Measurements from ENCODE around the gene APCDD1L. TPM values are rescaled to one million over a fixed set of nuclear protein-coding genes. Genes with fewer than 3 reads are reported as not detected.
"Not testable (repeated sequence)": the region's sequence is repeated elsewhere in the genome, so short reads cannot be mapped to it uniquely, and the experiment has no call there.

APCDD1L gene
- total RNA-seq, 1 experiment from 2014 or later, result not detected

DNA sequence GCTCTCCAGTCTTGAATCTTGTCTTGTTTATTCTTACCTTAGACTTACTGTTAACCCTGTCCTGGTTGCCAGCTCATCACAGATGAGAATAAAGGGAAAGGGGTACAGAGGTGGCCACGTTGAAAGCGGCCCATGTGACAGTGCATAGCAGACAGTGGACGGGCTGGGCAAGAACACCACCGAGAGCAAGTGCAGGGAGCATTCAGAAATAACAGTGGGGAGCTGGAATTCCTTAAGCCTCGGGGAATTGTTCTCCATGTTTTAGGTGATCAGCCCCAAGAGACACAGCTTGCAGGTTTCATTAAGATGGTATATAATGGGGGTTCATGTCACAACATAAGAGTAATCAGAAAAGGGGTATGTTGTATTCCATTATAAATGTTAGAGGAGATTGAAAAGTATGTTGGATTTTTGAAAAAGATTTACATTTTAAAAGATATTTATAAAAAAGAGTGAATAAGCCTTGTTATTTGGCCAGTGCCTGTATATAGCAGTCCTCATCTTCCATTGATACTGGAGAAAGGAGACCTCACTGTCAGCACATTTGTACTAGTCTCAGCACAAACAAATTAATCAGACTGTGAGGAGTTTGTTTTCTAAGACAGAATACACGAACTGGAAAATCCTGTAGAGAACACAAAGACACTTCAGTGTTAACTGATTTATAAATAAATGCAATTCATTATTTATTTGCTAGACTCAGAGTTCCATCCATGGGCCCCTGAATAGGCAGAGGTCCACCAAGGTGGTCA is 90.8 kb downstream of the APCDD1L start:
- H3K4me3 ChIP-seq (ENCODE audit: low read length), result no peak overlapping the region
- no peak overlapping the region for H3K9ac ChIP-seq (ENCODE audit: low read length)
- no peak for DNase-seq
- peaks cover 35% of the 10 kb centered on the region; the same call in 1 of the 2 replicates for H3K36me3 ChIP-seq (ENCODE audit: insufficient read depth, low read length)
- H3K27ac ChIP-seq (ENCODE audit: low read length), result no peak overlapping the region
- H2AFZ ChIP-seq (ENCODE audit: low read length), result no peak overlapping the region
- H4K20me1 ChIP-seq (ENCODE audit: insufficient read depth, low read depth, low read length), result no peaks in the 10 kb centered on the region
- H3K4me1 ChIP-seq (ENCODE audit: low read length), result 0 out of 2 replicates have a peak, but pooled peaks cover 2% of the 10 kb centered on the region
- peaks cover 94% of the 10 kb centered on the region for H3K79me2 ChIP-seq (ENCODE audit: low read length)
- no peaks in the 10 kb centered on the region for H3K27me3 ChIP-seq (ENCODE audit: low read length)
- no peaks in the 10 kb centered on the region for H3K9me3 ChIP-seq (ENCODE audit: low read length)
- H3K4me2 ChIP-seq (ENCODE audit: low read depth, low read length, poor library complexity, severe bottlenecking), result no peak overlapping the region
- H3K9me2 ChIP-seq (replicated peaks; ENCODE audit: insufficient read depth, low read length), result no peaks in the 10 kb centered on the region

- Histone ChIP-seq H3K4me2 (ENCODE audit: low read depth, low read length, poor library complexity, severe bottlenecking) (no peak overlapping the region), H3K9me2 (replicated peaks; ENCODE audit: insufficient read depth, low read length) (no peaks in the 10 kb centered on the region), H3K27me3 (ENCODE audit: low read length) (no peaks in the 10 kb centered on the region), H4K20me1 (ENCODE audit: insufficient read depth, low read depth, low read length) (no peaks in the 10 kb centered on the region), H3K9me3 (ENCODE audit: low read length) (no peaks in the 10 kb centered on the region), H3K79me2 (ENCODE audit: low read length) (peaks cover 92% of the 10 kb centered on the region), H3K4me3 (ENCODE audit: low read length) (no peak overlapping the region), H3K9ac (ENCODE audit: low read length) (no peak overlapping the region), H3K36me3 (ENCODE audit: insufficient read depth, low read length) (peaks cover 41% of the 10 kb centered on the region), H2AFZ (ENCODE audit: low read length) (no peak overlapping the region), H3K4me1 (ENCODE audit: low read length) (0 out of 2 replicates have a peak, but pooled peaks cover 2% of the 10 kb centered on the region), H3K27ac (ENCODE audit: low read length) (no peak overlapping the region)
- no peak for DNase-seq
These were observed 93.7 kb downstream of the APCDD1L start for GRCh38 chr20:58421497-58421850.

DNA sequence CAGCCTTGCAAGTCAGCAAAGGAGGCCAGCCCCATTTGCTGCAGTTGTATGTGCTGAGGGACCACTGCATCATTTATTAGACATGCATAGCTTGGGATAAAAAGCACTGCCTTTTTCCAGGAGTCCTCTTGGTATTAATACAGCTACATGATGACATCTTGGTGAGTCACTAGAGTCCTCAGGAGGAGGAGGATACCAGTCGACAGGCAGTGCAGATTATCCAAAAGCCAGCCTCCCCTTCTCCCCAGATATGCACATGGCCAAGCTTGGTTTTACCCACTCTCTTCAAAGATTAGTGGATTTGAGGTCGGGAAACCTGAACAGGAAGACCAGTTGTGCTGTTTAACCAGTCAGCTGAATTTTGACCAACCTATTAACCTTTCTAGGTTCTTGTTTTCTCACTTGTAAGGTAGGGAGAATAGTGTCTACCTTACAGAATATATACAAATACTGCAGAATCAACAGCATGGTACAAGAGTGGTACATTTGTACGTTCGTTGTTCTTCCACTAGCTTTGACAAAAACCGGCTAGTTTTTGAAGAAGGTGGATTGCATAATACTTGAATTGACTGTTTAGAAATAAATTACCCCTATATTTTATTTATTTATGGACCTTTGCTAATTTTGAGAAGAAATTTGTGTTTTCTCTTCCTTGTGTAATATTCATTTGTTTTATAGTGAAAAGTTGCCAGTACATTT is 94.3 kb downstream of the APCDD1L start:
- DNase-seq, result no peak
- peaks cover 92% of the 10 kb centered on the region for H3K79me2 ChIP-seq (ENCODE audit: low read length)
- H4K20me1 ChIP-seq (ENCODE audit: insufficient read depth, low read depth, low read length), result no peaks in the 10 kb centered on the region
- H3K4me3 ChIP-seq (ENCODE audit: low read length), result no peak overlapping the region
- no peak overlapping the region for H3K4me2 ChIP-seq (ENCODE audit: low read depth, low read length, poor library complexity, severe bottlenecking)
- no peak overlapping the region for H3K9ac ChIP-seq (ENCODE audit: low read length)
- H3K27me3 ChIP-seq (ENCODE audit: low read length), result no peaks in the 10 kb centered on the region
- peaks cover 41% of the 10 kb centered on the region for H3K36me3 ChIP-seq (ENCODE audit: insufficient read depth, low read length)
- H3K27ac ChIP-seq (ENCODE audit: low read length), result no peak overlapping the region
- H2AFZ ChIP-seq (ENCODE audit: low read length), result no peak overlapping the region
- no peaks in the 10 kb centered on the region for H3K9me2 ChIP-seq (replicated peaks; ENCODE audit: insufficient read depth, low read length)
- H3K4me1 ChIP-seq (ENCODE audit: low read length), result peaks cover 6% of the 10 kb centered on the region
- no peaks in the 10 kb centered on the region for H3K9me3 ChIP-seq (ENCODE audit: low read length)

DNA sequence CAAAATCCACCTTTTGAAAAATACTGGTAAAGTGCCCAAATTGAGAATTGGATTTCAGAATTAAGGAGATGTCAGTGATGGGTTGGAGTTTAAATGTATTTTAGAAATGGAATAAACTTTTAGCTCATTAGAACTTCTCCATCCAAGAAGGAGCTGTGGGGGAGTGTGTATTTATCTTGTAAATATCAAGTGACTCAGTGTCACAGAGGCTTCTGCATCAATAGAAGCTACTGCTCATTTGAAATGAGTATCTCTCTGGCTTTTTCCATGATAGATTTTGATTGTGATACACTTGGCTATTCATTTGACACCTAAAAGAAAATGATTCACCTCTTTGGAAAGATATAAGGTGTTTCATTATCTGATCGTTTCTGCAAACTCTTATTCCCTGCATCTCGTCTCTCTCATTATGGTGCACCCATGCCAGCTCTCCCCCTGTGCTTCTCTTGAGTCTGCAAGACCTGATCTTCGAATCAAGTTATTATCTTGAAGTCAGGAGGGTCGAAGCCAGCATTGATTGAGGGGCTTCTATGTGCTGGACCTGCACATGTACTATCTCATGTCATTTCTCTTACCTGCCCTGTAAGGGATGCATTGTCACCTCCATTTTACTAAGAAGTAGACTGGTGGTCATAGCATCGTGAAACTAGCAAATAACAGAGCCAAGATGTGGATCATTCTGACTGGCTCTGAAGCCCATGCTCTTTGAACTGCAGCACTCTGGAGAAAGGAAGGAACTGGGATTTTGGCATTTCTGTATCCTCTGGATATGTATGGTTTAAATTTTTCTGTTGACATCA is 96.0 kb downstream of the APCDD1L start:
- no peaks in the 10 kb centered on the region for H3K9me2 ChIP-seq (replicated peaks; ENCODE audit: insufficient read depth, low read length)
- H3K27me3 ChIP-seq (ENCODE audit: low read length), result no peaks in the 10 kb centered on the region
- no peak overlapping the region for H3K4me2 ChIP-seq (ENCODE audit: low read depth, low read length, poor library complexity, severe bottlenecking)
- H2AFZ ChIP-seq (ENCODE audit: low read length), result no peak overlapping the region
- H3K4me3 ChIP-seq (ENCODE audit: low read length), result no peak overlapping the region
- H3K27ac ChIP-seq (ENCODE audit: low read length), result no peak overlapping the region
- DNase-seq, result no peak
- H3K9ac ChIP-seq (ENCODE audit: low read length), result no peak overlapping the region
- H4K20me1 ChIP-seq (ENCODE audit: insufficient read depth, low read depth, low read length), result no peaks in the 10 kb centered on the region
- peaks cover 29% of the 10 kb centered on the region for H3K36me3 ChIP-seq (ENCODE audit: insufficient read depth, low read length)
- peaks cover 17% of the 10 kb centered on the region for H3K4me1 ChIP-seq (ENCODE audit: low read length)
- no peaks in the 10 kb centered on the region for H3K9me3 ChIP-seq (ENCODE audit: low read length)
- peaks cover 88% of the 10 kb centered on the region for H3K79me2 ChIP-seq (ENCODE audit: low read length)

DNA sequence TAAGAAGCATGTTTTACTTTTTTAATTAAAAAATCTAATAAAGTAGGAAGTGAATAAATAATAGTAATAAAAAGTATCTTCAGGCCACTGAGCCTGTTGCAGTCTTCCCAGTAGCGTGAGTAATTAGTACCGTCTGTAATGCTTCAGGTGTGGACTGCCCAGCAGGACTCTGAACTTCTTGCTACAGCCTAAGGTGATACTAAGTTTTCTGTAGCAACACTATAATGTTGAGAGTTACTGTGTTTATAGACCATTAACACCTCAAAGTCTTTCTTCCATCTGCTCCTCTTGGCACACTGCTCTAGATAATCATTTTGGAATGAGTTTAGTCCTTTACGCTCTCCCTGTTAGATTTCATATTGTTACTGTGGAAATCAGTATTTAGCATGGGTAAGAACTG is 97.8 kb downstream of the APCDD1L start:
- Histone ChIP-seq H3K9ac (ENCODE audit: low read length) (no peak overlapping the region), H3K4me3 (ENCODE audit: low read length) (no peak overlapping the region), H4K20me1 (ENCODE audit: insufficient read depth, low read depth, low read length) (no peaks in the 10 kb centered on the region), H3K4me2 (ENCODE audit: low read depth, low read length, poor library complexity, severe bottlenecking) (no peak overlapping the region), H3K9me3 (ENCODE audit: low read length) (no peaks in the 10 kb centered on the region), H3K36me3 (ENCODE audit: insufficient read depth, low read length) (peaks cover 24% of the 10 kb centered on the region), H3K27ac (ENCODE audit: low read length) (no peak overlapping the region), H3K4me1 (ENCODE audit: low read length) (peaks cover 17% of the 10 kb centered on the region), H2AFZ (ENCODE audit: low read length) (no peak overlapping the region), H3K79me2 (ENCODE audit: low read length) (peaks cover 78% of the 10 kb centered on the region), H3K27me3 (ENCODE audit: low read length) (no peaks in the 10 kb centered on the region), H3K9me2 (replicated peaks; ENCODE audit: insufficient read depth, low read length) (no peaks in the 10 kb centered on the region)
- no peak for DNase-seq

DNA sequence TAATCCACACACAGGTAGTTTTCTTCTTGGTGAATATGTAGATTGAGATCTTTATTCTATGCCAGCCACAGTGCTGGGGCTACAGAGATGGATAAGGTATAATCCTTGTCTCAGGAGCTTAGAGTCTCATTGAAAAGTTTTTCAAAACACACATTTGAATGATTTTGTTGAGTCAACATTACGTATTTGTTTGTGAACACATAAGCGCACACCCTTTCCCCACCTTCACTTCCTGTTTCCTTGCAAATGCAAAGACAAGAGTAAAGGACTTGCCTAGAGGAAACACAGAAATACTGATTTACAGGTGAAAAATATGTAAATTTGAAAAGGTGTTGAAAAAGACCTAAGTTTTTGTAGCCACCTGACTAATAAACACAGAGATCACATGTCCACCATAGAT is 98.4 kb downstream of the APCDD1L start:
- no peak overlapping the region for H3K4me2 ChIP-seq (ENCODE audit: low read depth, low read length, poor library complexity, severe bottlenecking)
- peaks cover 18% of the 10 kb centered on the region for H3K36me3 ChIP-seq (ENCODE audit: insufficient read depth, low read length)
- no peaks in the 10 kb centered on the region for H3K9me2 ChIP-seq (replicated peaks; ENCODE audit: insufficient read depth, low read length)
- no peak overlapping the region for H3K27ac ChIP-seq (ENCODE audit: low read length)
- H3K9ac ChIP-seq (ENCODE audit: low read length), result no peak overlapping the region
- H3K9me3 ChIP-seq (ENCODE audit: low read length), result no peaks in the 10 kb centered on the region
- no peaks in the 10 kb centered on the region for H4K20me1 ChIP-seq (ENCODE audit: insufficient read depth, low read depth, low read length)
- H3K79me2 ChIP-seq (ENCODE audit: low read length), result peaks cover 78% of the 10 kb centered on the region
- H3K27me3 ChIP-seq (ENCODE audit: low read length), result no peaks in the 10 kb centered on the region
- no peak for DNase-seq
- no peak overlapping the region for H2AFZ ChIP-seq (ENCODE audit: low read length)
- H3K4me1 ChIP-seq (ENCODE audit: low read length), result peaks cover 15% of the 10 kb centered on the region
- H3K4me3 ChIP-seq (ENCODE audit: low read length), result no peak overlapping the region

- no peak overlapping the region for H2AFZ ChIP-seq (ENCODE audit: low read length)
- no peaks in the 10 kb centered on the region for H4K20me1 ChIP-seq (ENCODE audit: insufficient read depth, low read depth, low read length)
- H3K27me3 ChIP-seq (ENCODE audit: low read length), result no peaks in the 10 kb centered on the region
- peaks cover 17% of the 10 kb centered on the region for H3K36me3 ChIP-seq (ENCODE audit: insufficient read depth, low read length)
- no peak for DNase-seq
- H3K4me1 ChIP-seq (ENCODE audit: low read length), result peaks cover 15% of the 10 kb centered on the region
- H3K27ac ChIP-seq (ENCODE audit: low read length), result peak overlapping the region; percentile 79
- H3K9ac ChIP-seq (ENCODE audit: low read length), result 0 out of 2 replicates have a peak overlapping the region, but pooled peaks have one; percentile 8
- peak overlapping the region; percentile 42 for H3K4me2 ChIP-seq (ENCODE audit: low read depth, low read length, poor library complexity, severe bottlenecking)
- no peak overlapping the region for H3K4me3 ChIP-seq (ENCODE audit: low read length)
- H3K9me3 ChIP-seq (ENCODE audit: low read length), result no peaks in the 10 kb centered on the region
- no peaks in the 10 kb centered on the region for H3K9me2 ChIP-seq (replicated peaks; ENCODE audit: insufficient read depth, low read length)
- H3K79me2 ChIP-seq (ENCODE audit: low read length), result peaks cover 78% of the 10 kb centered on the region
These were observed 99.1 kb downstream of the APCDD1L start for GRCh38 chr20:58416057-58416456.

DNA sequence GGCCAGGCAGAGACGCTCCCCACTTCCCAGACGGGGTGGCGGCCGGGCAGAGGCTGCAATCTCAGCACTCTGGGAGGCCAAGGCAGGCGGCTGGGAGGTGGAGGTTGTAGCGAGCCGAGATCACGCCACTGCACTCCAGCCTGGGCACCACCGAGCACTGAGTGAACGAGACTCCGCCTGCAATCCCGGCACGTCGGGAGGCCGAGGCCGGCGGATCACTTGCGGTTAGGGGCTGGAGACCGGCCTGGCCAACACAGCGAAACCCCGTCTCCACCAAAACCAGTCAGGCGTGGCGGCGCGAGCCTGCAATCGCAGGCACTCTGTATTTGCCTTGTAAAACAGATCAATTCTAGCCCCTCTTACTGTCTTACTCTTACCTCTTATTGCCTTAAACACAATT is 100.4 kb downstream of the APCDD1L start:
- peaks cover 13% of the 10 kb centered on the region for H3K36me3 ChIP-seq (ENCODE audit: insufficient read depth, low read length)
- H2AFZ ChIP-seq (ENCODE audit: low read length), result not testable (repeated sequence)

More for the DNA sequence above, 100.4 kb downstream of the APCDD1L start:
- Histone ChIP-seq H3K4me2 (ENCODE audit: low read depth, low read length, poor library complexity, severe bottlenecking) (peak overlapping the region; percentile 42), H3K27ac (ENCODE audit: low read length) (peak overlapping the region; percentile 79), H3K4me1 (ENCODE audit: low read length) (peaks cover 15% of the 10 kb centered on the region), H3K79me2 (ENCODE audit: low read length) (peaks cover 80% of the 10 kb centered on the region)
- H3K9ac ChIP-seq (ENCODE audit: low read length); DNase-seq; H3K27me3 ChIP-seq (ENCODE audit: low read length); H3K9me2 ChIP-seq (replicated peaks; ENCODE audit: insufficient read depth, low read length); H4K20me1 ChIP-seq (ENCODE audit: insufficient read depth, low read depth, low read length); H3K9me3 ChIP-seq (ENCODE audit: low read length); H3K4me3 ChIP-seq (ENCODE audit: low read length): not testable (repeated sequence)

Data from Karpas-422 (cell line).